TTC549 (cell line): ENCODE measurements around the gene METTL5.

Experiments
- FAIRE-seq: peaks from 2 replicates; lab custom pipeline; 2012; peaks lifted over from hg19 to GRCh38; lab: Jason Lieb, UNC

The METTL5 gene

DNA sequence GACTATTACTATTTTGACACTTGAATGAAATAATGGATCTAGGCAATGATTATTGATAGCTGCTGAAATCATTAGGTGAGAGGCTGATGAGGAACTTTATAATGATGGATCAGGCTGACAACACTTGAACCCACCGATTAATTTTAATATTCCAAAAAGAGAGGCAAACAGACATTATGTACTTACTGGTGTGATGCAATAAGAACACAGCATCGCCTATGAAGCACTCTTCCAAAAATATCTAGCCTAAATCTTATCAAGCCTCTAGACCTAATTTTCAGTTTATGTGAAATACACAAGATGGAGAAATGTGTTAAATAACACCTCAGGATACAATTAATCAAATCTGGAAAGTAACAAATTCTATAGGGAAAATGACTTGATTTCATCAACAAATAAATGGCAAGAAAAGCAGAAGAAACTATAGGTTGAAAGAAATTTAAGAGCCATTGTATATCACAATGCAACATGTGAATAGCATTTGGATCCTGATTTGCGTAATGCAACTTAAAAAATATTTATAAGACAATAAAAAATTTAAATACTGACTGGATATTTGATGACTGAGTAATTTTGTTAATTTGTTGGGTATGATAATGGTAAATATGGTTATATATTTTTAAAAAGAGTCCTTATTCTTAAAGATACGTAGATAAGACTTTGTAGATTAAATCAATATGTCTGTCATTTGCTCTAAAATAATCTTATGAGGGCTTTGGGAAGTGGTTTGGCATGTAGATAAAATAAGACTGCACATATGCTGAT is 43.3 kb downstream of the METTL5 start:
- peak; percentile 25 for FAIRE-seq

DNA sequence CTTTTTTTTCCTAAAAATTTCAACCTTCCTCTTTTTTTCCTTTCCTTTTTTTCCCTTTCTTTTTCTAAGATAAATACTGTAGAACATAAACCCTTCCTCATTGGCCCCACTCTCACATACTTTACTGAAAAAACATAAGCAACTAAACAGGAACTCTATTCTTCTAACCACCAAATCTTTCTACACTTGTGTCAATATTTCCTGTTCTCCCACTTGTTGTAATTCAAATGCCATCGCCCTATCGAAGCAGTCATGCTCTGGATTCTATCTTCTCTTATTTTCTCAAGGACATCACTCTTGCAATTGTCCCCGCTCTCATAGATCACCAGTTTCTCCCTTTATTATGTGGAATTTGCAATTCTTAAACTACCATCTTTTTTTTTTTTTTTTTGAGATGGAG is 46.3 kb downstream of the METTL5 start:
- FAIRE-seq: no peak

DNA sequence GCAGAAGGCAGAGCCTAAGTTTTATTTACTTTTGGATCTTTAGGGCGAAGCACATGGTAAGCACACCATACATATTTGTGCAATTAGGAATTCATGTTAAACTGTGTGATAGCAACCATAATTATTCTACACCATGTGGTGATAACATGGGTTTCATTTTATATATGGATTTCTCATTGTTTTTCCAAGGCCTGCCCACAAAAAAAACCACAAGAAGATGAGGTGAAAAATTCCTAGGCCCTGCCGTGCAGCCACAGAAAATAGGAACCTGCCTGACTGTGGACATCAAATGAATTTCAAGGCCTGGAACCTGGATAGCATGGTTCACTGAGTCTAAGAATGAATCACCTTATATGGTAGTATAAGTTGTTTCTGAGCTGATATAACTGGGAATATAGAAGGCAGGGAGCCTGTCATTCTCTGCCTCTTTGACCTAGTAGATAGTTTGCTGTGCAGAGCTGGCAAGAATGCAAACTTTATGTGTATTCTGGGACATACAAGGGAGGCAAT is 48.4 kb downstream of the METTL5 start:
- FAIRE-seq: no peak

DNA sequence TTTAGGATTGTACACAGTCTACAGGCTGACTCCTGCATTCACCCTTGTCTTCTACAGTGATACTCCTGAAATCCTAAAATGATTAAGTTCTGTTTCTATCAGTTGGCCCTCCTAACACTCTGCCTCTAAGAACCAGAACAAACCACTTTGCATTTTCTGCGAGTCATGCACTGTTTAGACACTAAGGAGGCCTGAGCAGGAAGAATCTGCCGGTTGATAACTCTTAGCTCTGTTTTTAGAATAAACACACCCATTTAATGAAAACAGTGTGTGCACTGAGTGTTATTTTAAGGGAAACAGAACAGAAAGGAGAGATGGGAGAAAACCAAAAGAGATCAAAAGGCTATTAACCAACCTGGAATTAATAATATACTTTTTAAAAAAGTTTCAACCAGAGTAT is 48.9 kb downstream of the METTL5 start:
- no peak for FAIRE-seq

DNA sequence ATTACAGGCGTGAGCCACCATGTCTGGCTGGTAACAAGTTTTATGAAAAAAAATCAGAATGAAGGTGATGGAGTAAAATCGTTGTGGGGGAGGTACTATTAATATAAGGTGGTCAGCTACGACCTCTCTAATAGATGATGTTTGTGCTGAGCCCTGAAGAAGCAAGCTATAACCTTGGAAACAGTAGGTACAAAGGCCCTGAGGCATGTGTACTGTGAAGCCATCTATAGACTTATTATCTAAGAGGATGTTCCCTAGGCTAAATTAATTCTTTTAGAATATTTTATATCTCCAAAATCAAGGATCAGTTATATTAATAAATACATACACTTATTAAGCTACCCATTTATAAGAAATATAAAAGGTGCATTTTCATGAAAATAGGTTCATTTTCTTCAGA is 49.4 kb downstream of the METTL5 start:
- no peak for FAIRE-seq

DNA sequence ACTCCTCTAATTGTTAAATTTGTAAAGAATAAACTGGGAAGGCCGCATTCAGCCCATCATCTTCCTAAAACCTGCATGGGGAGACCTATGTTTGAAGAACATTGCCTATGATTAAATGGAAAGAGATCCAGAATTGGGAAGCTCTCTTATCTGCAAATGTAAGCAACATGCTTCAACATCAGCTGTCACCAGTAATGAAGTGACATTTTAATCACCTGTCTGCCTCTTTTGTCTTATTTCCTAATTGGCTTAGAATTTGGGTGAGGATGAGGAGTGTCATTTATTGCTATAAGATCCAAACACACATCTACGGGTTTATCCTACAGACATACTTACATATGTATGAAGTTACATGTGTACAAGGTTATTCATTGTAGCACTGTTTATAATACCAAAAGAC is 52.1 kb downstream of the METTL5 start:
- FAIRE-seq: no peak

DNA sequence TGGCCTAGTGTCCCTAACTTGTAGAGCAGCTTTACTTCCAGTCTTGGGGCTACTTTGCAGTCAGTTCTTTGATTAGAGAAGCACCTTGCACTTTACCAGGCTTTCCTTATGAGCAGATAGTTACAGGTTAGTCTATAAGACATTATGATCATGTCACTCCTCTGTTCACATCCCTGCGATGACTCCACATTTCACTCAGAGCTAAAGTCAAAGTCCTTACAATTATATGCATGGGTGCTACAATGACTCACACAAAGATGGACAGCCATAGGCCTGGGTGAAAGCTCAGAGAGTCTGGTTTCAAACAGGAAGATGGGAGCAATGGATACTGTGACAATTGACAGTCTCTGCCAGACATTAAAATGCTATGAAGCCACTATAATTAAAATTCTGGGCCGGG is 53.1 kb downstream of the METTL5 start:
- no peak for FAIRE-seq

DNA sequence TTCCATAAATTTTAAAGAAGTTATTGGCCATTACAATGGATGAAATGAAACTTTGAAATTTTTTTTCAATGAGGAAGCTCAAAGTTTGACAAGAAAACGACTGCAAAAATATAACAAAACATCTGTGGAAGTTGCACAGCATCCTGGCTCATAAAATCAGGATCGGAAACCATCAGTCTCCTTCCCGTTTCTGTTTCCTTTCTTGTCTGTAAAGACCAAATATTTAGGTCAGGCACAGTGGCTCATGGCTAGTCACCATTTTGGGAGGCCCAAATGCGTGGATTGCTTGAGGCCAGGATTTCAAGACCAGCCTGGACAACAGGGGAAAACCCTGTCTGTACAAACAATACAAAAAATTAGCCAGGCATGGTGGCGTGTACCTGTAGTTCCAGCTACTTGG is 53.7 kb downstream of the METTL5 start:
- FAIRE-seq: no peak

DNA sequence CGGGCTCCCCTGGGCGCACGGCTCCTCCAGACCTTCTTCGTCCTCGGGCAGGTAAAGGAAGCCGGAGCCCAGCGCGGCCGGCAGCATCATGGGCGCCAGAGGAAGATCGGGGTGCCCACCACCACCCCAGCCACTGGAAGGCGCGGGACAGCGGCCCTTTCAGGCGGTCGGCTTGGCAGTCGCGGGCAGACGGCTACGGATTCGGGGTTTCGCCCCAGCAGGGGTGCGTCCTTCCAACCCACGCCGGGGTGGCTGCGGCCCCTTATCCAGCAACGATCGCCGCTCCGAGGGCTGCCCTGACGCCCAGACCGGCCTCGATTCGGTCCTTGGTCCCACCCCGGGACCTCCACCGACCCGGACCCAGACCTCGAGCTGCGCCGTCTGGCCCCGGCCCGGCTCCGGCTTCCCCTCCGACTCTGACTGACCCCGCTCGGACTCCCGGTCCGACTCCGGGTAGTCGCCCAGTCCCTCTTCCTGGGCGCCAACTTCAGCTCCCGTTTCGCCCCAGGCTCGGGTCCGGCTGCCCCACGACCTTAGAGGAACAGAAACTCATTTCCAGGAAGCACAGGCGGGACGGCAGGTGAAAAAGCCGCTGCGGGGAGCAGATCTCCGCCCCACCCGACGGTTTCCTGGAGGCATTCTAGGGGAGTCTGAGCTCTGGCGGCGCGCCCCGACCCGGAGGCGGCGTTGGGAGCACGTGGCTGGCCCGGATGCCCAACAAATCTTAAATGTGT is 56.3 kb downstream of the METTL5 start:
- no peak for FAIRE-seq

DNA sequence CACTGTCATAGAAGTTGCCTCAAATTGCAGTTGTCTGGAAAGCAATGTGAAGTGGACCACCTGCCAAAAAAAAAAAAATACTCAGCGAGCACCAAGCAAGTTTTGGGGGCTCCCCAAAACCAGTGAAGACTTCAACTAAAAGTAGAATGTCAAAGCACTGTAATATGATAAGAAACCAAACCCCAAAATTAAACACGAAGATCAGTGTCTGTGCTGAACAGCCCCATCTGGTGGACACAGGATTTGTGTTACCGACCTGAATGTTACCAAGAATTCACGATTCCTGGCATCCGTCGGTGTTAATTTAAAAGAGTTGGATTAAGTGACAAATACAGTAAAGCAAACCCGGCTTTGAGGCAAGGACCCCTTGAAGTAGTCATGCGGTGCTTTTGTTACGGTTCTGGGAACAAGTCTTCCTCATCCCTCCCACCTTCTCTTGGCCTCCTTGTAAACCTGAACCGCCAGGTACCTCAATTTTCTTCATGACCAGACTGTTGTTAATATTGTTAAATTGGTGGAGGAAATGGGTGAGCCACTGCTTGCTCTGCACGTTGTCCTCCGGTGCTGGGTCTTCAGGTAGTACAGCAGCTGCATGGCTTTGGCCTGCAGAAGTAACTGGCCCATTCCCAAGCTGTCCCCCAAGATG is 57.3 kb downstream of the METTL5 start:
- peak; percentile 28 for FAIRE-seq

DNA sequence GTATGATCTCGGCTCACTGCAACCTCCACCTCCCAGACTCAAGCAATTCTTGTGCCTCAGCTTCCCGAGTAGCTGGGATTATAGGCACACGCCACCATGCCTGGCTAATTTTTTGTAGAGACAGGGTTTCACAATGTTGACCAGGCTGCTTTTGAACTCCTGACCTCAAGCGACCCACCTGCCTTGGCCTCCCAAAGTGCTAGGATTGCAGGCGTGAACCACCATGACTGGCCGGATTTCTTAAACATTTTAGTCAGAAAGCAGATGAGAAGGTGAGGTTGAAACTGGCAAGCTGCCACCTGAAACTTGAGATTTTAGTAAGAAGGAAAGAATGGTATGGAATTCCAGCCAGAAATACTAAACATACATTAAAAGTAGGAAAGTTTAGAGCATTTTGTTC is 59.2 kb downstream of the METTL5 start:
- no peak for FAIRE-seq

DNA sequence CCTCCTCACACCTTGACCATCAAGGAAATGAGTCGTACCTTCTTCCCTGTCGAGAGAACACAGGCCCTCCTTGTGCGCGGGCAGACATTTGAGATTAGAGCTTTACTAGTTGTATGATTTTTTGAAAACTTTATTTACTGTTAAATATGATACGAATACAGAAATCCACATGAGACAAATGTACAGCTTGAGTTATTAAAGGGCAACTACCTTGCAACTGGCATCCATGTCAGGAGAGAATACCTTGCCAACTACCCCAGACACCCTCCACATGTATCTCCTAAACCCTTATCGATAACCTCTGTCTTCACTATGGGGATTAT is 62.8 kb downstream of the METTL5 start:
- FAIRE-seq: no peak
